ENCODE measurements around the gene CDKN2B-AS1.

Gene CDKN2B-AS1

DNA sequence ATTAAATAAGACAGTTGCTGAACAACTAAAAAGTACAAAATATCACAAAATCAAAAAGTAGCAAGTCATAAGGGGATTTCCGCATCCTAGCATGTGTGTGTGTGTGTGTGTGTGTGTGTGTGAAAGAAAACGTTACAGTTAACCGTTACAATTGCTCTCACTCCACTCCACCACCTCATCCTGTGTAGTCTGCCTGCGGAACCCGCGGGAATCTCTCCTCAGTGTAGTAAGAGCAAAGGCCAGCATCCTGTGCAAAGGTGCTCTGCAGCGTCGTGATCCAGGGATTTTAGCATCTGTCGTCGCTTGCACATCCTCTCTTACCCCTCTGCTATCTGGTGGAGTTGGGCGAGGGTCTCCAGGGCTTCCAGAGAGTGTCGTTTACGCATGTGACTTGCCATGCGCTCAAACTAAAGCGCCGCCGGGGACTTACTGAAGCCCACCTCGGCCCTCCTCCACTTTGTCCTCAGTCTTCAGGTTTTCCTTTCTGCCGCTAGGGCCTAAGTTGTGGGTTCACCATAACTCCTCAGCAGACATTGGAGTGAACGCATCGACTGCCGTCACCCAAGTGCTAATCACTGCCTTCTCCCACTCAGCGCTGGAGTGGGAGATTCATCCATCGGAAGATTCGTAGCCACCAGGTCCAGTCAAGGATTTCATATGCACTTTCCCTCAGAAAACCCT, 10.6 kb downstream of the CDKN2B-AS1 start:
- H3K4me1 ChIP-seq = peaks cover 9 to 36% (median 11%) of the 10 kb centered on the region in 10 experiments; a peak in 16 of 20 replicates
- peak overlapping the region in 3 of 10 experiments; percentile 59 to 67 (median 64); a peak in 6 of 20 replicates for H3K4me3 ChIP-seq
- no peak for TF ChIP-seq Cebpa-rat (IDR thresholded peaks at IDR 0.05)
- no peak overlapping the region for H3K27ac ChIP-seq
- H4K20me1 ChIP-seq = peaks cover 42 to 98% (median 83%) of the 10 kb centered on the region in 11 experiments
- H3K9ac ChIP-seq = peak overlapping the region in 1 of 11 experiments; percentile 6; a peak in 1 of 22 replicates
- peaks cover 99 to 100% (median 100%) of the 10 kb centered on the region in 11 experiments for H3K27me3 ChIP-seq
- peak overlapping the region in 3 of 11 experiments; percentile 48 to 70 (median 55); a peak in 7 of 22 replicates for H3K4me2 ChIP-seq
- H3K36me3 ChIP-seq = peaks cover 0 to 44% (median 0%) of the 10 kb centered on the region in 11 experiments; a peak in 7 of 22 replicates
- peaks cover 6 to 31% (median 12%) of the 10 kb centered on the region in 11 experiments; a peak in 21 of 22 replicates for H3K9me3 ChIP-seq (replicated peaks in 1 of 11)

GRCh38 chr9:22005702-22006606, 11.4 kb downstream of the CDKN2B-AS1 start:
- TF ChIP-seq Cebpa-rat (IDR thresholded peaks at IDR 0.05) = no peak
- peak overlapping the region in 3 of 11 experiments; percentile 48 to 70 (median 55); a peak in 6 of 22 replicates for H3K4me2 ChIP-seq
- H3K27ac ChIP-seq = no peak overlapping the region

DNA sequence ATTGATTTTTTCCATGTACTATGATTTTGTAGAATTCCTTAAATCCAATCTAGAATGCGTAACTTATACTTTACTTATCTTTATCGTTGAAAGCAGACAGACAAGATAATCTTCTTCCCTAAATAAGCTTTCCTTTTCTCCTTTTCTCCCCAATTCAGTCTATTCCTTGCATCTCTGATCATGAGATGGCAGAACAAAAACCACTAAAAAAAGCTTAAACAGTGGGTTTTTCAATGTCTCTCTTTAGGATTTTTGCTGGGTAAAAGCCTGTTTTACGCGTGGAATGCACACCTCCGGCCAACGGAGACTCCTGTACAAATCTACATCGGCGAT, 13.8 kb downstream of the CDKN2B-AS1 start:
- Histone ChIP-seq H3K9me3 (replicated peaks in 1 of 11) (peaks cover 6 to 39% (median 12%) of the 10 kb centered on the region in 11 experiments), H3K4me3 (peak overlapping the region in 9 of 10 experiments; percentile 39 to 67 (median 53); a peak in 14 of 20 replicates), H3K4me1 (peaks cover 9 to 36% (median 11%) of the 10 kb centered on the region in 10 experiments; a peak in 16 of 20 replicates), H3K27ac (peak overlapping the region in 1 of 11 experiments; percentile 62; a peak in 3 of 22 replicates), H3K36me3 (peaks cover 0 to 46% (median 0%) of the 10 kb centered on the region in 11 experiments; a peak in 10 of 22 replicates), H3K9ac (peak overlapping the region in 3 of 11 experiments; percentile 62 to 72 (median 65); a peak in 5 of 22 replicates), H3K4me2 (peak overlapping the region; percentile 55 to 84 (median 70)), H3K27me3 (peaks cover 90 to 100% (median 99%) of the 10 kb centered on the region in 11 experiments), H4K20me1 (peaks cover 37 to 80% (median 51%) of the 10 kb centered on the region in 11 experiments)
- TF ChIP-seq Cebpa-rat (IDR thresholded peaks at IDR 0.05) = no peak

More at GRCh38 chr9:22005702-22006606, 11.4 kb downstream of the CDKN2B-AS1 start:
- peak overlapping the region in 3 of 10 experiments; percentile 59 to 67 (median 64); a peak in 6 of 20 replicates for H3K4me3 ChIP-seq
- H3K9me3 ChIP-seq (replicated peaks in 1 of 11) = peaks cover 6 to 39% (median 12%) of the 10 kb centered on the region in 11 experiments; a peak in 21 of 22 replicates
- H3K36me3 ChIP-seq = peaks cover 0 to 44% (median 0%) of the 10 kb centered on the region in 11 experiments; a peak in 7 of 22 replicates
- peaks cover 39 to 99% (median 75%) of the 10 kb centered on the region in 11 experiments for H4K20me1 ChIP-seq
- peak overlapping the region in 1 of 11 experiments; percentile 6; a peak in 1 of 22 replicates for H3K9ac ChIP-seq
- H3K27me3 ChIP-seq = peaks cover 99 to 100% (median 100%) of the 10 kb centered on the region in 11 experiments
- peaks cover 9 to 36% (median 11%) of the 10 kb centered on the region in 10 experiments; a peak in 16 of 20 replicates for H3K4me1 ChIP-seq

DNA sequence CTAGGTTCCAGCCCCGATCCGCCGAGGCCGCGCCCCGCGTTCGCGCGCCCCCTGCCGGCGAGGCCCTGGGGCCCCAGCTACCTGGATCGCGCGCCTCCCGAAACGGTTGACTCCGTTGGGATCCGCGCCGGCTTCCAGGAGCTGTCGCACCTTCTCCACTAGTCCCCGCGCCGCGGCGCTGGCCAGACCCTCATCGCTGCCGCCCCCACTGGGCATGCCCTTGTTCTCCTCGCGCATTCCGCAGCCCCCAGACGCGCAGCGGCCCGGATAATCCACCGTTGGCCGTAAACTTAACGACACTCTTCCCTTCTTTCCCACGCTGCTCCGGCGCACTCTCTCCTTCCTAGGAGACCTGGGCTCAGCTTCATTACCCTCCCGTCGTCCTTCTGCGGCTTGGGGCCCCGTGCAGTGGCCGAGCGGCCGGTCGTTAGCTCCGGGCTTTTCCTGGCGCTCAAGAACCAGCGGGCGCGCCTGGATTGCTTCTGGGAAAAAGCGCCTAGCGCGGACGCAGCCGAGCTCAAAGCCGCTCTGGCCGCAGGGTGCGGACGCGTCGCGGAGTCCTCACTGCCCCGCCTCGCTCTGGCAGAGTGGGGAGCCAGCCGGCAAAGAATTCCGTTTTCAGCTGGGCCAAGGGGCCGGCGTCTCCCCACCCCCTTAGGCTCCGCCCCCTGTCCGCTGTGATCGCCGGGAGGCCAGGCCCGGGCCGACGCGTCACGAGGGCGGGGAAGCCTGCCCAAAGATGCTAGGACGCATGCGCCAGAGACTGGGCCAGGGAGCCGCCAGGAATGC, 14.3 kb downstream of the CDKN2B-AS1 start, which contains the start of gene CDKN2B:
Gene CDKN2B, minus strand, starts transcription at position 589 of the 789 bp plus-strand sequence. Its CDS starts 352 bp downstream, at position 237.
- Histone ChIP-seq H3K27ac (peak within 1 kb of the TSS in 2 of 11 experiments; percentile 53 to 62; a peak in 4 of 22 replicates), H3K4me1 (peaks cover 9 to 32% (median 11%) of the 10 kb centered on the region in 10 experiments; a peak in 16 of 20 replicates), H3K4me3 (peak within 1 kb of the TSS; percentile 5 to 67 (median 53); a peak in 19 of 20 replicates), H3K4me2 (peak within 1 kb of the TSS; percentile 55 to 84 (median 70)), H3K9me3 (replicated peaks in 1 of 11) (peaks cover 6 to 39% (median 12%) of the 10 kb centered on the region in 11 experiments), H3K9ac (peak within 1 kb of the TSS in 4 of 11 experiments; percentile 37 to 72 (median 64); a peak in 7 of 22 replicates), H3K27me3 (peaks cover 84 to 97% (median 95%) of the 10 kb centered on the region in 11 experiments), H3K36me3 (peaks cover 0 to 41% (median 0%) of the 10 kb centered on the region in 11 experiments; a peak in 10 of 22 replicates), H4K20me1 (peaks cover 37 to 74% (median 48%) of the 10 kb centered on the region in 11 experiments)
- no peak for TF ChIP-seq Cebpa-rat (IDR thresholded peaks at IDR 0.05)

GRCh38 chr9:22009506-22009867, 14.9 kb downstream of the CDKN2B-AS1 start:
- Histone ChIP-seq H3K4me1 (peaks cover 9 to 26% (median 11%) of the 10 kb centered on the region in 10 experiments; a peak in 16 of 20 replicates), H3K27me3 (peaks cover 78 to 91% (median 89%) of the 10 kb centered on the region in 11 experiments), H3K9me3 (replicated peaks in 1 of 11) (peaks cover 6 to 39% (median 12%) of the 10 kb centered on the region in 11 experiments), H3K36me3 (peaks cover 0 to 35% (median 0%) of the 10 kb centered on the region in 11 experiments; a peak in 10 of 22 replicates), H3K4me2 (peak overlapping the region; percentile 55 to 84 (median 70)), H4K20me1 (peaks cover 34 to 69% (median 46%) of the 10 kb centered on the region in 11 experiments), H3K9ac (0 out of 22 replicates have a peak overlapping the region, but pooled peaks of 2 of the 11 experiments have one; percentile 36 to 43), H3K27ac (no peak overlapping the region), H3K4me3 (peak overlapping the region; percentile 5 to 67 (median 53); a peak in 18 of 20 replicates)
- TF ChIP-seq Cebpa-rat (IDR thresholded peaks at IDR 0.05) = no peak

GRCh38 chr9:22010866-22011625, 16.5 kb downstream of the CDKN2B-AS1 start:
- H3K9ac ChIP-seq = no peak overlapping the region

GRCh38 chr9:22022396-22022795, 27.8 kb downstream of the CDKN2B-AS1 start:
- Histone ChIP-seq H3K4me1 (peaks cover 0 to 11% (median 0%) of the 10 kb centered on the region in 10 experiments; a peak in 7 of 20 replicates), H3K27me3 (no peaks in the 10 kb centered on the region), H3K4me3 (no peak overlapping the region), H3K36me3 (peaks cover 0 to 9% (median 0%) of the 10 kb centered on the region in 11 experiments; a peak in 1 of 22 replicates), H3K27ac (no peak overlapping the region), H3K9ac (no peak overlapping the region), H3K4me2 (no peak overlapping the region), H3K9me3 (replicated peaks in 1 of 11) (peaks cover 17 to 64% (median 33%) of the 10 kb centered on the region in 11 experiments; a peak in 21 of 22 replicates), H4K20me1 (no peaks in the 10 kb centered on the region)
- TF ChIP-seq Cebpa-rat (IDR thresholded peaks at IDR 0.05) = no peak

More at GRCh38 chr9:22010866-22011625, 16.5 kb downstream of the CDKN2B-AS1 start:
- Histone ChIP-seq H4K20me1 (peaks cover 19 to 53% (median 30%) of the 10 kb centered on the region in 11 experiments), H3K27me3 (peaks cover 63 to 75% (median 74%) of the 10 kb centered on the region in 11 experiments), H3K4me3 (no peak overlapping the region), H3K27ac (no peak overlapping the region), H3K4me1 (peaks cover 3 to 12% (median 11%) of the 10 kb centered on the region in 10 experiments; a peak in 15 of 20 replicates), H3K4me2 (no peak overlapping the region), H3K9me3 (replicated peaks in 1 of 11) (peaks cover 6 to 24% (median 12%) of the 10 kb centered on the region in 11 experiments), H3K36me3 (peaks cover 0 to 20% (median 0%) of the 10 kb centered on the region in 11 experiments; a peak in 10 of 22 replicates)
- TF ChIP-seq Cebpa-rat (IDR thresholded peaks at IDR 0.05) = no peak

Measured in BLaER1 treated with 17β-estradiol and CSF1 and Interleukin-3, amounts not matched to agents 10 nM and 100 nM (cell line).